Kidney (tissue), 14 donors: ENCODE data around the gene SDF2. TPM values are rescaled to one million over a fixed set of nuclear protein-coding genes. Genes with fewer than 3 reads are reported as not detected.
"Not testable (repeated sequence)": the region's sequence is repeated elsewhere in the genome, so short reads cannot be mapped to it uniquely, and the experiment has no call there.

Source experiments
- DNase-seq, 5 donors: peaks; one replicate each; pipeline ENCODE4 v3.0.0-alpha.2; 2013 to 2020
- FAIRE-seq: peaks from 2 replicates; lab custom pipeline; 2012; peaks lifted over from hg19 to GRCh38; lab: Jason Lieb, UNC
- H3K27ac ChIP-seq, 2 donors: one replicate each; pipeline ENCODE4 v1.7.0; 2013; ENCODE audit warnings: low read depth in 2 of 2, low read length in 2 of 2, inconsistent platforms in 1 of 2
- H3K27me3 ChIP-seq: one replicate; pipeline ENCODE4 v1.7.1; 2013; ENCODE audit warnings: low read length, inconsistent platforms; ENCODE audit not compliant: control insufficient read depth, insufficient read depth
- H3K36me3 ChIP-seq, 3 donors: one replicate each; pipeline versions ENCODE4 v1.7.0 to v1.7.1; 2013; ENCODE audit warnings: low read length in 3 of 3, control low read depth in 1 of 3, inconsistent platforms in 1 of 3; ENCODE audit not compliant: insufficient read depth in 3 of 3, control insufficient read depth in 2 of 3
- H3K4me1 ChIP-seq, 3 donors: one replicate each; pipeline versions ENCODE4 v1.7.0 to v1.7.1; 2013; ENCODE audit warnings: low read length in 3 of 3, inconsistent platforms in 1 of 3, low read depth in 1 of 3; ENCODE audit not compliant: control insufficient read depth in 2 of 3, insufficient read depth in 2 of 3
- H3K4me3 ChIP-seq, 3 donors: one replicate each; pipeline versions ENCODE4 v1.7.0 to v1.8.1; 2013; ENCODE audit warnings: low read length in 3 of 3, control low read depth in 1 of 3, inconsistent platforms in 1 of 3
- H3K9ac ChIP-seq, 3 donors: one replicate each; pipeline versions ENCODE4 v1.7.0 to v1.7.1; 2013; ENCODE audit warnings: low read length in 3 of 3, control low read depth in 1 of 3, inconsistent platforms in 1 of 3
- H3K9me3 ChIP-seq, 3 donors: one replicate each; pipeline versions ENCODE4 v1.7.0 to v1.7.1; 2013; ENCODE audit warnings: low read length in 3 of 3, control low read depth in 1 of 3, inconsistent platforms in 1 of 3; ENCODE audit not compliant: control insufficient read depth in 2 of 3, insufficient read depth in 1 of 3
- intact Hi-C: fragments of 100-400 bp; cut with DNase I; formaldehyde crosslinking; loops from one replicate; pipeline ENCODE4 v1.11.1; 2022
- polyA plus RNA-seq: library from polyadenylated mRNA; stranded (reverse); fragments of 350-450 nt; fragmentation: Illumina TruSeq; extraction: RNeasy Lipid Tissue Mini Kit (QIAGEN cat#74804); gene quantifications from one replicate; pipeline ENCODE4 v1.2.3, GENCODE V29; 2014; ENCODE audit warnings: low read depth, low replicate concordance; ENCODE audit not compliant: insufficient read depth
- total RNA-seq: library from RNA; stranded (reverse); fragmentation: NEBNext Ultra II Directional; extraction: Animal tissue kit (Norgen Biotek cat#: 25700); gene quantifications from one replicate; pipeline ENCODE4 v1.2.1, GENCODE V29; 2021
- TF ChIP-seq, protein P1 (sequence below): IDR thresholded peaks from 3 replicates; pipeline ENCODE4 v1.5.1; 2012; ENCODE audit warnings: mild to moderate bottlenecking, moderate library complexity, borderline replicate concordance; ENCODE audit not compliant: insufficient read depth; ENCODE audit errors: extremely low read depth
- donor health status: control.
- donor health status: control.
- donor health status: control.
- donor health status: control.
- donor health status: control.
- donor health status: DM: yes; HTN: yes; CAD: no.
- donor health status: Normal renal cell carcinoma (clear cell type).

Gene SDF2
- total and polyA plus RNA-seq, 2 donors from 2014 or later = 54.3 to 101 TPM

DNA sequence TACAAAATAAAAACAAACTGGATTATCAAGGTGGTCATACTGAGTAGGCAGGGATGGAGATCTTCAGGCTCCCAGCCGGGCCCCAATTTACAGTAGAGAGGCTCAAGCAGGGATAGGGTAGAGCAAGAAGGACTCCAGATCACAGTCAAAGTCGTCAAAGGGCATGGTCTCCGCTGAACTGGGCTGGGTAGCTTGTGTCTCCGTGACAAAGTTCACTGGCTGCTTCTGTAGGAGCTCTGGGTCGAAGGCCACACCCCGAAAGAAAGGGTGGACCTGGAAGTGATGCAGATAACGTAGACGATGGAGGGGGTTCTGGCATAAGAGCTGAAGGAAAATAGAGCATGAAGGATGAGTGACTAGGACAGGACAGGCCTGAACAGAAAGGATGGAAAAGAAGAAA lies 51.3 kb downstream of the SDF2 start:
- H3K4me3 ChIP-seq = no peak overlapping the region
- H3K4me1 ChIP-seq = no peaks in the 10 kb centered on the region
- no peaks in the 10 kb centered on the region for H3K27me3 ChIP-seq
- FAIRE-seq (no peak), DNase-seq (no peak)
- peaks cover 0 to 10% (median 6%) of the 10 kb centered on the region in 3 donors for H3K36me3 ChIP-seq
- H3K9me3 ChIP-seq = no peaks in the 10 kb centered on the region
- TF ChIP-seq, protein P1, sequence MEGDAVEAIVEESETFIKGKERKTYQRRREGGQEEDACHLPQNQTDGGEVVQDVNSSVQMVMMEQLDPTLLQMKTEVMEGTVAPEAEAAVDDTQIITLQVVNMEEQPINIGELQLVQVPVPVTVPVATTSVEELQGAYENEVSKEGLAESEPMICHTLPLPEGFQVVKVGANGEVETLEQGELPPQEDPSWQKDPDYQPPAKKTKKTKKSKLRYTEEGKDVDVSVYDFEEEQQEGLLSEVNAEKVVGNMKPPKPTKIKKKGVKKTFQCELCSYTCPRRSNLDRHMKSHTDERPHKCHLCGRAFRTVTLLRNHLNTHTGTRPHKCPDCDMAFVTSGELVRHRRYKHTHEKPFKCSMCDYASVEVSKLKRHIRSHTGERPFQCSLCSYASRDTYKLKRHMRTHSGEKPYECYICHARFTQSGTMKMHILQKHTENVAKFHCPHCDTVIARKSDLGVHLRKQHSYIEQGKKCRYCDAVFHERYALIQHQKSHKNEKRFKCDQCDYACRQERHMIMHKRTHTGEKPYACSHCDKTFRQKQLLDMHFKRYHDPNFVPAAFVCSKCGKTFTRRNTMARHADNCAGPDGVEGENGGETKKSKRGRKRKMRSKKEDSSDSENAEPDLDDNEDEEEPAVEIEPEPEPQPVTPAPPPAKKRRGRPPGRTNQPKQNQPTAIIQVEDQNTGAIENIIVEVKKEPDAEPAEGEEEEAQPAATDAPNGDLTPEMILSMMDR = no peak
- intact Hi-C loops = loop anchor here (10.0 kb wide), 1 partner anchor 116 kb away; no protein-coding TSS in a partner anchor
- peak overlapping the region in 1 of 2 donors; percentile 23 for H3K27ac ChIP-seq
- H3K9ac ChIP-seq = no peak overlapping the region

DNA sequence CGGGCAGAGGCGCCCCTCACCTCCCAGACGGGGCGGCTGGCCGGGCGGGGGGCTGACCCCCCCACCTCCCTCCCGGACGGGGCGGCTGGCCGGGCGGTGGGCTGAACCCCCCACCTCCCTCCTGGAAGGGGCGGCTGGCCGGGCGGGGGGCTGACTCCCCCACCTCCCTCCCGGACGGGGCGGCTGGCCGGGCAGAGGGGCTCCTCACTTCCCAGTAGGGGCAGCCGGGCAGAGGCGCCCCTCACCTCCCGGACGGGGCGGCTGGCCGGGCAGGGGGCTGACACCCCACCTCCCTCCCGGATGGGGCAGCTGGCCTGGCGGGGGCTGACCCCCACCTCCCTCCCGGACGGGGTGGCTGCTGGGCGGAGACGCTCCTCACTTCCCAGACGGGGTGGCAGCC lies 57.7 kb downstream of the SDF2 start:
- H3K9me3 ChIP-seq, DNase-seq, H3K4me1 ChIP-seq, H3K36me3 ChIP-seq, FAIRE-seq, H3K4me3 ChIP-seq, intact Hi-C loops, H3K27ac ChIP-seq, H3K27me3 ChIP-seq, H3K9ac ChIP-seq: not testable (repeated sequence)

DNA sequence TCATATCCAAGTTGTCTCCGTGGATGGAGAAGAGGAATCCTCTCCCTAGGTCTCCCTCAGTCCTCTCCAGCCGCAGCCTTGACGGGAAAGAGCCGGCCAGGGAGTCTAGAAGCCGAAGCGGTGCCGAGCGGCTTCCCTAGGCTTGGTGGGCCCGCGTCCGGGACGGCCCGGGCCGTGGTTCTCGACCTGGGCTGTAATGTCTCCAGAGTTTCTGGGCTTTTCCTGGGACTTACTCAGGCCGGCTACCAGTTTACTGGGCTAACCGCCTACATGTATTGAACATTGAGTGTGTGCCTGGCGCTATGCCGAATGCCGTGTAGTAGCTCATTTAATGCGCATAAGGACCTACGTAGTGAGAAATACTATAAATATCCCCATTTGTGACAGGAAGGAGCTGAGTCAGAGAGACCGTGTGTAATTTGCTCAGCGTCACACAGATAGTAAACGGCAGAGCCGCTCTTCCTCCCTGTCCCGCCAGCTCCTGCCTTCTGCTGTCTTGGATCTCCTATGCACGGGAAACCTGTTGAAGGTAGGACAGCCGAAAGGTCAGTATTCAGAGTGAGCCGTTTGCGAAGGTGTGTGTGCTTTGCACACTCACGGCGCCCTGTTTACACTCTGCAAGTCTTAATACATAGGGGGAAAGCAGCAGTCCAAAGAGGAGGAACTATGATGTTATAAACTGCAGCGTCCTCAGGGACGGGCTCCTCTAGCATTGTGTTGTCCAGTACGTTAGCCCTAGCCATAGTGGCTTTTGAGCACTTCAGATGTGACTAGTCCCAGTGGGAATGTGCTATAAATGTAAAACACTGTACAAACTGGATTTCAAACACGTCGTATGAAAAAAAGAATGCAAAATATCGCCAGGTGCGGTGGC lies 62.2 kb downstream of the SDF2 start:
- intact Hi-C loops = no loop called here
- FAIRE-seq = no peak
- no peaks in the 10 kb centered on the region for H3K36me3 ChIP-seq
- H3K27me3 ChIP-seq = no peaks in the 10 kb centered on the region
- H3K9ac ChIP-seq = peak overlapping the region; percentile 81 to 94 (median 86)
- peak overlapping the region; percentile 78 to 90 (median 81) for H3K4me3 ChIP-seq
- no peaks in the 10 kb centered on the region for H3K9me3 ChIP-seq
- H3K27ac ChIP-seq = peak overlapping the region; percentile 91 to 96
- peaks cover 0 to 12% (median 10%) of the 10 kb centered on the region in 3 donors for H3K4me1 ChIP-seq
- peak in 2 of 5 donors; percentile 49 to 69 for DNase-seq
- TF ChIP-seq, protein P1 = no peak

DNA sequence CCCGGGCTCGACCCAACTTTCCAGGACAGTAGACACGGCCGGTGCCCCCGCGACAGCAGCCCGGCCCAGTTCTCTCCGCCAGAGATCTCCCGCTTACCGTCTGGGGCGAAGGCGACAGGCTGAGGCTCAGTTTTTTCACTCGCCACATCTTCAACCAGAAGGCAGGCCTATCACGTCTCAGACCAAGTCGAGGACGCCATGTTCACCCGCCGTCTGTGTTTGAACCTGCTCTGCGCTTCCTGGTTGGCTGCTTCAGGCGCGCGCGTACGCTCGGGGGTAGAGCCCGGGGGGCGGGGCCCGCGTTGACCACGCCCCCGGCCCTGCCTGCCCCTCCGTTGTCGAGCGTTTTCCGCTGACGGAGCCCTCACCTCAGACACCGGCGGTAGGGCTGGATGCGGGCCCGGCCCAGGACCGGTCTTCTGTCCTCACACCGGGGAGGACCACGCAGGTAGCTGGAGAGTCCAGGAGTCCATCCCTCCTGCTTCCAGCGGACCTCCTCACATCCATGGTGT lies 62.9 kb downstream of the SDF2 start, which contains the start of gene SPAG5:
TSS of gene SPAG5 (minus strand) at position 227 of the 512 bp plus-strand sequence. CDS start at position 148, 79 bp downstream.
- H3K9ac ChIP-seq = peak within 1 kb of the TSS; percentile 81 to 94 (median 86)
- H3K36me3 ChIP-seq = no peaks in the 10 kb centered on the region
- peak; percentile 95 to 97 (median 96) for DNase-seq
- intact Hi-C loops = no loop called here
- peak within 1 kb of the TSS; percentile 78 to 90 (median 81) for H3K4me3 ChIP-seq
- TF ChIP-seq, protein P1 = no peak
- FAIRE-seq = no peak
- peak within 1 kb of the TSS; percentile 91 to 96 for H3K27ac ChIP-seq
- no peaks in the 10 kb centered on the region for H3K27me3 ChIP-seq
- H3K4me1 ChIP-seq = peaks cover 0 to 12% (median 10%) of the 10 kb centered on the region in 3 donors
- H3K9me3 ChIP-seq = no peaks in the 10 kb centered on the region
